HepG2 (cell line): ENCODE data around the gene HMMR. TPM values are rescaled to one million over a fixed set of nuclear protein-coding genes. Genes with fewer than 3 reads are reported as not detected.

ENCODE experiments used
- ATAC-seq: fragments of 200-7000 bp; cut with Tn5 transposase; 3 replicates; pipeline ENCODE4 v1.9.1; 2020; ENCODE audit warnings: mild to moderate bottlenecking, moderate library complexity
- BruUV-seq: library from RNA; stranded (reverse); fragments of 400-500 nt; replicated peaks from 2 replicates; lab custom pipeline; 2021; lab: Mats Ljungman, UMichigan
- CTCF ChIA-PET: fragments of 300-600 bp; formaldehyde crosslinking; extraction: SDS; loops from one replicate; lab custom pipeline; 2021; ENCODE audit warnings: low total read pairs, inconsistent platforms, low intra/inter-chr PET ratio; lab: Yijun Ruan, JAX
- POLR2A ChIA-PET: fragments of 350-600 bp; sonication (Branson Sonifier 250); formaldehyde crosslinking; loops from one replicate; lab custom pipeline; 2020; ENCODE audit warnings: antibody characterized with exemption, inconsistent platforms; lab: Yijun Ruan, JAX
- DNase-seq: peaks from one replicate; pipeline ENCODE4 v3.0.0-alpha.2; 2015; ENCODE audit warnings: low spot score
- FAIRE-seq: peaks from 3 replicates; lab custom pipeline; 2011; peaks lifted over from hg19 to GRCh38; lab: Jason Lieb, UNC
- H2AFZ ChIP-seq: one replicate; pipeline ENCODE4 v1.6.1; 2011; ENCODE audit warnings: low read length, inconsistent platforms
- H3K27ac ChIP-seq: fragments of 300-600 bp; 3 replicates; pipeline ENCODE4 v1.8.0; 2011; ENCODE audit warnings: mixed run types, mild to moderate bottlenecking, mixed read lengths, low read length, inconsistent platforms; ENCODE audit not compliant: insufficient read depth; ENCODE audit errors: extremely low read length
- H3K27me3 ChIP-seq, 2 experiments: fragments of 200-600 bp in 1 of 2; 2 replicates in 1 of 2; 3 replicates in 1 of 2; pipeline versions ENCODE4 v1.6.0 to v1.8.0; 2011; ENCODE audit warnings: low read length in 2 of 2, mild to moderate bottlenecking in 2 of 2, moderate library complexity in 2 of 2, inconsistent platforms in 1 of 2; ENCODE audit not compliant: insufficient read depth in 2 of 2, control insufficient read depth in 1 of 2
- H3K36me3 ChIP-seq, 2 experiments: fragments of 200-600 bp in 1 of 2; replicated peaks in 1 of 2; 2 replicates in 1 of 2; 3 replicates in 1 of 2; pipeline versions ENCODE4 v1.5.1 to v1.8.0; 2011; ENCODE audit warnings: low read length in 2 of 2, inconsistent platforms in 1 of 2; ENCODE audit not compliant: insufficient read depth in 2 of 2, control insufficient read depth in 1 of 2
- H3K4me1 ChIP-seq: 2 replicates; pipeline ENCODE4 v1.5.1; 2012; ENCODE audit warnings: low read length, inconsistent platforms; ENCODE audit not compliant: insufficient read depth
- H3K4me2 ChIP-seq: 2 replicates; pipeline ENCODE4 v1.6.0; 2011; ENCODE audit warnings: low read depth, low read length, inconsistent platforms
- H3K4me3 ChIP-seq, 3 experiments: fragments of 200-600 bp in 1 of 3; sonication (generic), shearing (Covaris generic) in 1 of 3; replicated peaks in 1 of 3; 2 replicates each; pipeline ENCODE4 v1.5.1; 2011 to 2016; ENCODE audit warnings: low read length in 3 of 3, inconsistent platforms in 2 of 3, low read depth in 2 of 3, mild to moderate bottlenecking in 2 of 3, control low read depth in 1 of 3, mixed read lengths in 1 of 3; ENCODE audit not compliant: insufficient read depth in 1 of 3
- H3K79me2 ChIP-seq: one replicate; pipeline ENCODE4 v1.6.1; 2011; ENCODE audit warnings: low read length, inconsistent platforms; ENCODE audit not compliant: insufficient read depth
- H3K9ac ChIP-seq: 2 replicates; pipeline ENCODE4 v1.6.0; 2011; ENCODE audit warnings: mild to moderate bottlenecking, low read depth, low read length, inconsistent platforms; ENCODE audit not compliant: insufficient read depth
- H3K9me3 ChIP-seq: 2 replicates; pipeline ENCODE4 v1.5.1; 2012; ENCODE audit warnings: mild to moderate bottlenecking, low read length
- H4K20me1 ChIP-seq: 2 replicates; pipeline ENCODE4 v1.6.0; 2011; ENCODE audit warnings: inconsistent platforms, mild to moderate bottlenecking, low read length, moderate library complexity; ENCODE audit not compliant: insufficient read depth
- HOXA7 ChIP-seq: sonication (generic); formaldehyde crosslinking; IDR thresholded peaks from 2 replicates; pipeline ENCODE4 v1.8.1; 2022; ENCODE audit warnings: mild to moderate bottlenecking, missing genetic modification reagents, moderate library complexity
- MTA1 ChIP-seq: sonication (generic); formaldehyde crosslinking; IDR thresholded peaks from 2 replicates; pipeline ENCODE4 v1.4.0; 2020; ENCODE audit warnings: missing genetic modification reagents, mild to moderate bottlenecking, borderline replicate concordance
- SP140L ChIP-seq: sonication (generic); formaldehyde crosslinking; IDR thresholded peaks from 2 replicates; pipeline ENCODE4 v1.4.0; 2020; ENCODE audit warnings: missing genetic modification reagents, borderline replicate concordance
- WGBS: methylation state at CpG from one replicate; pipeline ENCODE4 v1.1.6; 2017; ENCODE audit warnings: low lambda C conversion rate; 5-methylcytosine and 5-hydroxymethylcytosine counted together
- in situ Hi-C: cut with HindIII; loops from 2 replicates; pipeline ENCODE4 v1.10.0; 2017; ENCODE audit warnings: low pct_unique_long_range_greater_than_20kb; ENCODE audit not compliant: extremely low pct_ligation_motif_present
- intact Hi-C: fragments of 100-400 bp; cut with micrococcal nuclease; formaldehyde crosslinking; loops from one replicate; pipeline ENCODE4 v1.10.0; 2022; ENCODE audit not compliant: unreplicated experiment
- polyA plus RNA-seq, 8 experiments: library from polyadenylated mRNA; depleted of rRNA in 3 of 8; stranded (reverse) in 7 of 8; unstranded in 1 of 8; fragments of >200 nt; fragmentation: Illumina TruSeq in 4 of 8; extraction: Trizol in 4 of 8; gene quantifications; 2 replicates each; pipeline versions ENCODE4 v1.2.1 to v1.2.3, GENCODE V29; 2011 to 2016; ENCODE audit warnings: low read depth in 4 of 8, missing spikeins in 1 of 8, mixed read lengths in 1 of 8; ENCODE audit not compliant: insufficient read depth in 1 of 8
- total RNA-seq, 5 experiments: library from RNA; depleted of rRNA; stranded (reverse); fragments of >200 nt; fragmentation: Illumina TruSeq; extraction: Trizol; gene quantifications; 2 replicates each; pipeline ENCODE4 v1.2.3, GENCODE V29; 2016; ENCODE audit warnings: low read depth in 1 of 5
- TF ChIP-seq, protein P1 (sequence below): sonication (generic); formaldehyde crosslinking; IDR thresholded peaks from 2 replicates; pipeline ENCODE4 v1.5.0; 2020; ENCODE audit warnings: mild to moderate bottlenecking, missing genetic modification reagents, moderate library complexity

Gene HMMR
- total and polyA plus RNA-seq, 2 of the 13 experiments (the other 11 are each of a cell fraction or from before 2014, with no cell fraction given) = 8.5 to 48.3 TPM

DNA sequence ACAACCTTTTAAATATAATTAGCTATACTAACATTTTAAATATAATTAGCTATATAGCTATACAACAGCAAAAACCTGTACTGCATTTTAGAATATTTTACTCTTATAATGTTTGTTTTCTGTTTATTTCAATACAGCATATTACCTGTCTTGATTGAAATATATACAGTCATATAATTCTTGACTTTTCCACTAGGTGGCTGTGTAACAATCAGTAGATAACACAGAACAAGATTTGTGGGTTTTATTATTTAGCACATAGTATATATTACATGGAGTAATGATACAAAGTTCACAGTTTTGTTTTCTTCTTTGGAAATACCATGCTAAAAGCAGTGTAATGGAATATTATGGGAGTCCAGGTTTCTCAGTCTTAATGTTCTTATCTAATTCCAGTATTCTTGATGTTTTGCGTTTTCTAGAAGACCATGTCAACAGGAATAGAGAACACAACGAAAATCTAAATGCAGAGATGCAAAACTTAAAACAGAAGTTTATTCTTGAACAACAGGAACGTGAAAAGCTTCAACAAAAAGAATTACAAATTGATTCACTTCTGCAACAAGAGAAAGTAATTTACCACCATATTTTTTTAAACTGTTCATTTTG, 13.3 kb downstream of the HMMR start:
- intact Hi-C loops = loop anchor here (1.0 kb wide), 1 partner anchor 30 kb away; no protein-coding TSS in a partner anchor
- POLR2A ChIA-PET = no interaction called here
- FAIRE-seq = no peak

DNA sequence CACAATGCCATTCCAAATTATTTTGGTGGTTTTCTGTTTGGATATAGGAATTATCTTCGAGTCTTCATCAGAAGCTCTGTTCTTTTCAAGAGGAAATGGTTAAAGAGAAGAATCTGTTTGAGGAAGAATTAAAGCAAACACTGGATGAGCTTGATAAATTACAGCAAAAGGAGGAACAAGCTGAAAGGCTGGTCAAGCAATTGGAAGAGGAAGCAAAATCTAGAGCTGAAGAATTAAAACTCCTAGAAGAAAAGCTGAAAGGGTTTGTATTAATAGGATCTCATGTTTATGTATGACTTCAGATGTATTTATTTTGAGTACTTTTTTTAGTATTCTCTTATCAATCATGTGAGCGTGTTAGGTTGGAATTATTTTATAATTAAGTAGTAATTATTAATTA, 15.0 kb downstream of the HMMR start:
- Histone ChIP-seq H4K20me1 (no peaks in the 10 kb centered on the region), H3K27ac (no peak overlapping the region), H3K36me3 (peaks cover 9 to 52% of the 10 kb centered on the region in 2 experiments), H3K4me2 (no peak overlapping the region), H3K9ac (no peak overlapping the region), H2AFZ (no peak overlapping the region), H3K4me3 (no peak overlapping the region), H3K4me1 (no peaks in the 10 kb centered on the region), H3K27me3 (no peaks in the 10 kb centered on the region), H3K79me2 (no peaks in the 10 kb centered on the region), H3K9me3 (no peaks in the 10 kb centered on the region)
- no peak for DNase-seq
- ChIA-PET CTCF (interaction anchor here (2.4 kb wide), 1 partner anchor 27 kb away, joined by 6 read pairs; no protein-coding TSS in a partner anchor), POLR2A (no interaction called here)
- no peak for ATAC-seq
- in situ Hi-C loops (no loop called here), intact Hi-C loops (no loop called here)
- no peak for TF ChIP-seq MTA1
- TF ChIP-seq HOXA7 = no peak
- 94% methylated on average over 2 of the region's 2 CpGs for WGBS
- FAIRE-seq = no peak
- no TSS peak for BruUV-seq

More for the DNA sequence above, 13.3 kb downstream of the HMMR start:
- no peak overlapping the region for H3K4me3 ChIP-seq
- H2AFZ ChIP-seq = no peak overlapping the region
- H3K27me3 ChIP-seq = no peaks in the 10 kb centered on the region
- no peaks in the 10 kb centered on the region for H3K79me2 ChIP-seq
- ATAC-seq (peak; percentile 56; the same call in 1 of the 3 replicates), DNase-seq (no peak)
- H3K4me2 ChIP-seq = no peak overlapping the region
- in situ Hi-C loops = no loop called here
- H3K4me1 ChIP-seq = no peaks in the 10 kb centered on the region
- H4K20me1 ChIP-seq = no peaks in the 10 kb centered on the region
- no TSS peak for BruUV-seq
- H3K9ac ChIP-seq = no peak overlapping the region
- no peaks in the 10 kb centered on the region for H3K9me3 ChIP-seq
- 92% methylated on average over 3 of the region's 3 CpGs for WGBS
- peaks cover 11 to 56% of the 10 kb centered on the region in 2 experiments for H3K36me3 ChIP-seq
- CTCF ChIA-PET = interaction anchor here (2.4 kb wide), 1 partner anchor 29 kb away, joined by 6 read pairs; no protein-coding TSS in a partner anchor
- H3K27ac ChIP-seq = no peak overlapping the region
- TF ChIP-seq SP140L (CRISPR knock-in tag) = no peak
- TF ChIP-seq, protein P1, sequence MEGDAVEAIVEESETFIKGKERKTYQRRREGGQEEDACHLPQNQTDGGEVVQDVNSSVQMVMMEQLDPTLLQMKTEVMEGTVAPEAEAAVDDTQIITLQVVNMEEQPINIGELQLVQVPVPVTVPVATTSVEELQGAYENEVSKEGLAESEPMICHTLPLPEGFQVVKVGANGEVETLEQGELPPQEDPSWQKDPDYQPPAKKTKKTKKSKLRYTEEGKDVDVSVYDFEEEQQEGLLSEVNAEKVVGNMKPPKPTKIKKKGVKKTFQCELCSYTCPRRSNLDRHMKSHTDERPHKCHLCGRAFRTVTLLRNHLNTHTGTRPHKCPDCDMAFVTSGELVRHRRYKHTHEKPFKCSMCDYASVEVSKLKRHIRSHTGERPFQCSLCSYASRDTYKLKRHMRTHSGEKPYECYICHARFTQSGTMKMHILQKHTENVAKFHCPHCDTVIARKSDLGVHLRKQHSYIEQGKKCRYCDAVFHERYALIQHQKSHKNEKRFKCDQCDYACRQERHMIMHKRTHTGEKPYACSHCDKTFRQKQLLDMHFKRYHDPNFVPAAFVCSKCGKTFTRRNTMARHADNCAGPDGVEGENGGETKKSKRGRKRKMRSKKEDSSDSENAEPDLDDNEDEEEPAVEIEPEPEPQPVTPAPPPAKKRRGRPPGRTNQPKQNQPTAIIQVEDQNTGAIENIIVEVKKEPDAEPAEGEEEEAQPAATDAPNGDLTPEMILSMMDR (CRISPR knock-in tag) = peak; percentile 28
